Measurements from ENCODE around the gene PARD6A.

GRCh38 chr16:67663877-67664222, 3.1 kb downstream of the PARD6A start:
- TF ChIP-seq EP300 (IDR thresholded peaks at IDR 0.05; ENCODE audit: borderline replicate concordance) = no peak
- TF ChIP-seq TEAD4 (IDR thresholded peaks at IDR 0.05) = no peak
- TF ChIP-seq, protein P1, sequence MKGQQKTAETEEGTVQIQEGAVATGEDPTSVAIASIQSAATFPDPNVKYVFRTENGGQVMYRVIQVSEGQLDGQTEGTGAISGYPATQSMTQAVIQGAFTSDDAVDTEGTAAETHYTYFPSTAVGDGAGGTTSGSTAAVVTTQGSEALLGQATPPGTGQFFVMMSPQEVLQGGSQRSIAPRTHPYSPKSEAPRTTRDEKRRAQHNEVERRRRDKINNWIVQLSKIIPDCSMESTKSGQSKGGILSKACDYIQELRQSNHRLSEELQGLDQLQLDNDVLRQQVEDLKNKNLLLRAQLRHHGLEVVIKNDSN (IDR thresholded peaks at IDR 0.05) = no peak
- TF ChIP-seq TCF12 (IDR thresholded peaks at IDR 0.05; ENCODE audit: low read depth) = no peak
- TF ChIP-seq YY1 (IDR thresholded peaks at IDR 0.05; ENCODE audit: low read depth) = no peak
- no peak for TF ChIP-seq CEBPB (IDR thresholded peaks at IDR 0.05)
- TF ChIP-seq MAX (IDR thresholded peaks at IDR 0.05) = no peak
- no peak for TF ChIP-seq TAF1 (IDR thresholded peaks at IDR 0.05; ENCODE audit: low read depth)
- no peak for TF ChIP-seq RAD21 (IDR thresholded peaks at IDR 0.05; ENCODE audit: low read depth)
- TF ChIP-seq REST (IDR thresholded peaks at IDR 0.05; ENCODE audit: low read depth) = no peak
- TF ChIP-seq EGR1 (IDR thresholded peaks at IDR 0.05) = no peak
- no peak for TF ChIP-seq FOXM1 (IDR thresholded peaks at IDR 0.05; ENCODE audit: borderline replicate concordance, low read depth)
